GM12878 (cell line): Measurements from ENCODE around the gene UQCC2.

Experiments used
- BRCA1 ChIP-seq: IDR thresholded peaks from 2 replicates; pipeline ENCODE4 v1.6.1; 2011; ENCODE audit warnings: low read depth, low read length, improper control_type of control experiment
- CREM ChIP-seq: IDR thresholded peaks from 2 replicates; pipeline ENCODE4 v1.6.1; 2014; ENCODE audit warnings: antibody characterized with exemption, low read depth
- JUNB ChIP-seq: IDR thresholded peaks from 2 replicates; pipeline ENCODE4 v1.6.1; 2016; ENCODE audit warnings: antibody characterized with exemption, mild to moderate bottlenecking
- POLR2A ChIP-seq: IDR thresholded peaks from 2 replicates; pipeline ENCODE4 v1.6.1; 2011; ENCODE audit warnings: low read depth, mild to moderate bottlenecking, low read length
- POLR2AphosphoS5 ChIP-seq: IDR thresholded peaks from 2 replicates; pipeline ENCODE4 v1.6.1; 2011; ENCODE audit warnings: mild to moderate bottlenecking, low read length, inconsistent platforms
- SMARCA5 ChIP-seq: fragments of 450-650 bp; IDR thresholded peaks from 2 replicates; pipeline ENCODE4 v1.6.1; 2017; ENCODE audit warnings: mild to moderate bottlenecking
- TAF1 ChIP-seq: IDR thresholded peaks from 2 replicates; pipeline ENCODE4 v1.6.1; 2011; ENCODE audit warnings: mild to moderate bottlenecking, low read depth, low read length, borderline replicate concordance
- USF1 ChIP-seq: IDR thresholded peaks from 2 replicates; pipeline ENCODE4 v1.6.1; 2011; ENCODE audit warnings: borderline replicate concordance, low read depth, mild to moderate bottlenecking, moderate library complexity, mixed read lengths, low read length; ENCODE audit not compliant: insufficient read depth; ENCODE audit errors: extremely low read length
- YBX1 ChIP-seq: fragments of 450-650 bp; IDR thresholded peaks from 2 replicates; pipeline ENCODE4 v1.6.1; 2016; ENCODE audit warnings: antibody characterized with exemption
- ZBTB4 ChIP-seq: fragments of 450-650 bp; formaldehyde crosslinking; IDR thresholded peaks from 2 replicates; pipeline ENCODE4 v1.4.0; 2022; ENCODE audit warnings: mild to moderate bottlenecking, moderate library complexity

- TF ChIP-seq POLR2A (no peak), BRCA1 (no peak), ZBTB4 (CRISPR knock-in tag) (no peak), SMARCA5 (no peak), TAF1 (no peak), YBX1 (no peak), USF1 (no peak), CREM (no peak), JUNB (no peak), POLR2AphosphoS5 (no peak)
Measured at GRCh38 chr6:33748841-33749240, 37.3 kb upstream of the UQCC2 start.
